Measurements from ENCODE around the gene GDPD5.

DNA sequence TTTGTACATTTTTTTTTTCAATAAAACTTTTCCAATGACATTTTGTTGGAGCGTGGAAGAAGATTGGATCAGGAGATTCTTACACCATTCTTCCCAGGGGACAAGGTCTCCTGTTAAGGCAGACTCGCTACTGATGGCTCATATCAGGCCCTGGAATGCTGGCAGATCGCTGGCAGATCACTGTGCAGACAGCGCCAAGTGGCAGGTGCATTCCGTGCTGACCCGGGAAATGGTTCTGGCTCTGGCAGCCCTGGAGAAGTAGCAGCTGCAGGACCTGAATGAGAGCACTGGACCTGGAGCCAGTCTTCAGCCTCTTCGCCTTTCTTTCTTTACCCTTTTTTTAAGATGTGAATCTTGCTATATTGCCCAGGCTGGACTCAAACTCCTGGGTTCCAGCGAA is 47.0 kb upstream of the GDPD5 start:
- no peak for TF ChIP-seq POLR2A (IDR thresholded peaks at IDR 0.05)
- TF ChIP-seq, protein P1, sequence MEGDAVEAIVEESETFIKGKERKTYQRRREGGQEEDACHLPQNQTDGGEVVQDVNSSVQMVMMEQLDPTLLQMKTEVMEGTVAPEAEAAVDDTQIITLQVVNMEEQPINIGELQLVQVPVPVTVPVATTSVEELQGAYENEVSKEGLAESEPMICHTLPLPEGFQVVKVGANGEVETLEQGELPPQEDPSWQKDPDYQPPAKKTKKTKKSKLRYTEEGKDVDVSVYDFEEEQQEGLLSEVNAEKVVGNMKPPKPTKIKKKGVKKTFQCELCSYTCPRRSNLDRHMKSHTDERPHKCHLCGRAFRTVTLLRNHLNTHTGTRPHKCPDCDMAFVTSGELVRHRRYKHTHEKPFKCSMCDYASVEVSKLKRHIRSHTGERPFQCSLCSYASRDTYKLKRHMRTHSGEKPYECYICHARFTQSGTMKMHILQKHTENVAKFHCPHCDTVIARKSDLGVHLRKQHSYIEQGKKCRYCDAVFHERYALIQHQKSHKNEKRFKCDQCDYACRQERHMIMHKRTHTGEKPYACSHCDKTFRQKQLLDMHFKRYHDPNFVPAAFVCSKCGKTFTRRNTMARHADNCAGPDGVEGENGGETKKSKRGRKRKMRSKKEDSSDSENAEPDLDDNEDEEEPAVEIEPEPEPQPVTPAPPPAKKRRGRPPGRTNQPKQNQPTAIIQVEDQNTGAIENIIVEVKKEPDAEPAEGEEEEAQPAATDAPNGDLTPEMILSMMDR (IDR thresholded peaks at IDR 0.05) = no peak

All from uterus (tissue), 2 donors.